IPS-18c (cell line): ENCODE data around the gene ZNF165.
"Not testable (repeated sequence)": the region's sequence is repeated elsewhere in the genome, so short reads cannot be mapped to it uniquely, and the experiment has no call there.

Experiments
- H3K4me3 ChIP-seq: 2 replicates; pipeline ENCODE4 v1.7.0; 2013; ENCODE audit warnings: low read depth, mild to moderate bottlenecking, low read length, moderate library complexity; ENCODE audit not compliant: insufficient read depth
- H3K9me3 ChIP-seq: one replicate; pipeline ENCODE4 v1.6.1; 2013; ENCODE audit warnings: mild to moderate bottlenecking, low read length, moderate library complexity; ENCODE audit not compliant: control insufficient read depth, insufficient read depth

The ZNF165 gene

GRCh38 chr6:28111964-28112363 is 31.6 kb downstream of the ZNF165 start:
- Histone ChIP-seq H3K9me3 (no peaks in the 10 kb centered on the region), H3K4me3 (no peak overlapping the region)

- H3K4me3 ChIP-seq = no peak overlapping the region
- H3K9me3 ChIP-seq = no peaks in the 10 kb centered on the region
Measured at GRCh38 chr6:28115799-28116198, 35.4 kb downstream of the ZNF165 start.

- Histone ChIP-seq H3K9me3 (no peaks in the 10 kb centered on the region), H3K4me3 (no peak overlapping the region)
Measured at GRCh38 chr6:28117386-28118050, 37.1 kb downstream of the ZNF165 start.

- Histone ChIP-seq H3K9me3 (no peaks in the 10 kb centered on the region), H3K4me3 (no peak overlapping the region)
Measured at GRCh38 chr6:28118217-28118616, 37.8 kb downstream of the ZNF165 start.

GRCh38 chr6:28121876-28122275 is 41.5 kb downstream of the ZNF165 start:
- Histone ChIP-seq H3K4me3 (no peak overlapping the region), H3K9me3 (no peaks in the 10 kb centered on the region)

GRCh38 chr6:28122283-28122682 is 41.9 kb downstream of the ZNF165 start:
- H3K9me3 ChIP-seq, H3K4me3 ChIP-seq: not testable (repeated sequence)

GRCh38 chr6:28124350-28124970 is 44.1 kb downstream of the ZNF165 start, which contains the start of gene ZSCAN16:
ZSCAN16 (plus strand) TSS chr6:28124609; CDS start chr6:28125444, 835 bp downstream.
- Histone ChIP-seq H3K4me3 (peak within 1 kb of the TSS; percentile 89), H3K9me3 (no peaks in the 10 kb centered on the region)

- Histone ChIP-seq H3K4me3 (peak overlapping the region; percentile 89), H3K9me3 (no peaks in the 10 kb centered on the region)
Measured at GRCh38 chr6:28124971-28125353, 44.6 kb downstream of the ZNF165 start.

- Histone ChIP-seq H3K4me3 (no peak overlapping the region; the same call in 1 of the 2 replicates), H3K9me3 (no peaks in the 10 kb centered on the region)
Measured at GRCh38 chr6:28125401-28125800, 45.0 kb downstream of the ZNF165 start.

- Histone ChIP-seq H3K4me3 (no peak overlapping the region), H3K9me3 (no peaks in the 10 kb centered on the region)
Measured at GRCh38 chr6:28134015-28134414, 53.6 kb downstream of the ZNF165 start.

GRCh38 chr6:28134716-28135115 is 54.3 kb downstream of the ZNF165 start:
- Histone ChIP-seq H3K4me3 (no peak overlapping the region), H3K9me3 (no peaks in the 10 kb centered on the region)

- Histone ChIP-seq H3K9me3 (no peaks in the 10 kb centered on the region), H3K4me3 (no peak overlapping the region)
Measured at GRCh38 chr6:28135393-28135792, 55.0 kb downstream of the ZNF165 start.

- Histone ChIP-seq H3K4me3 (peak overlapping the region; percentile 93), H3K9me3 (no peaks in the 10 kb centered on the region)
Measured at GRCh38 chr6:28136585-28137504, 56.5 kb downstream of the ZNF165 start.

GRCh38 chr6:28137505-28137981 is 57.2 kb downstream of the ZNF165 start:
- H3K4me3 ChIP-seq = peak overlapping the region; percentile 93

More at GRCh38 chr6:28137505-28137981, 57.2 kb downstream of the ZNF165 start:
- H3K9me3 ChIP-seq = no peaks in the 10 kb centered on the region
